KMS-11 (cell line): ENCODE measurements around the gene GRK5.

Experiments used
- H2AFZ ChIP-seq: fragments of 200-600 bp; sonication (generic); 2 replicates; pipeline ENCODE4 v1.6.1; 2016; ENCODE audit warnings: antibody characterized with exemption, mixed run types, low read depth
- H3K27ac ChIP-seq: fragments of 200-600 bp; sonication (generic); 2 replicates; pipeline ENCODE4 v1.6.1; 2016; ENCODE audit warnings: mild to moderate bottlenecking, mixed run types
- H3K27me3 ChIP-seq: fragments of 200-600 bp; sonication (generic); 2 replicates; pipeline ENCODE4 v1.6.1; 2017; ENCODE audit warnings: mild to moderate bottlenecking, low read depth, mixed run types, moderate library complexity; ENCODE audit not compliant: insufficient read depth
- H3K36me3 ChIP-seq: fragments of 200-600 bp; sonication (generic); 2 replicates; pipeline ENCODE4 v1.6.1; 2017; ENCODE audit warnings: mild to moderate bottlenecking, mixed run types; ENCODE audit not compliant: insufficient read depth
- H3K4me1 ChIP-seq: fragments of 200-600 bp; sonication (generic); 2 replicates; pipeline ENCODE4 v1.6.1; 2016; ENCODE audit warnings: mild to moderate bottlenecking, low read depth, mixed run types; ENCODE audit not compliant: poor library complexity, severe bottlenecking
- H3K4me2 ChIP-seq: fragments of 200-600 bp; sonication (generic); 2 replicates; pipeline ENCODE4 v1.7.0; 2016; ENCODE audit warnings: mild to moderate bottlenecking, mixed run types
- H3K4me3 ChIP-seq: fragments of 200-600 bp; sonication (generic); IDR thresholded peaks from 2 replicates; pipeline ENCODE4 v1.6.1; 2017; ENCODE audit warnings: low read depth, low read length, mixed read lengths; ENCODE audit not compliant: insufficient read depth
- H3K79me2 ChIP-seq: fragments of 200-600 bp; sonication (generic); 2 replicates; pipeline ENCODE4 v1.6.1; 2016; ENCODE audit warnings: low read depth, mixed run types; ENCODE audit not compliant: insufficient read depth
- H3K9ac ChIP-seq: fragments of 200-600 bp; sonication (generic); 2 replicates; pipeline ENCODE4 v1.6.1; 2016; ENCODE audit warnings: mild to moderate bottlenecking, mixed run types
- H4K20me1 ChIP-seq: fragments of 200-600 bp; sonication (generic); 2 replicates; pipeline ENCODE4 v1.6.1; 2016; ENCODE audit warnings: mild to moderate bottlenecking, mixed run types; ENCODE audit not compliant: insufficient read depth
- CTCF ChIP-seq: fragments of 200-600 bp; sonication (generic); conservative IDR thresholded peaks from 2 replicates; pipeline ENCODE4 v1.6.1; 2017; ENCODE audit warnings: low read depth, mild to moderate bottlenecking, antibody characterized with exemption, low read length, moderate library complexity, mixed read lengths

Gene GRK5

DNA sequence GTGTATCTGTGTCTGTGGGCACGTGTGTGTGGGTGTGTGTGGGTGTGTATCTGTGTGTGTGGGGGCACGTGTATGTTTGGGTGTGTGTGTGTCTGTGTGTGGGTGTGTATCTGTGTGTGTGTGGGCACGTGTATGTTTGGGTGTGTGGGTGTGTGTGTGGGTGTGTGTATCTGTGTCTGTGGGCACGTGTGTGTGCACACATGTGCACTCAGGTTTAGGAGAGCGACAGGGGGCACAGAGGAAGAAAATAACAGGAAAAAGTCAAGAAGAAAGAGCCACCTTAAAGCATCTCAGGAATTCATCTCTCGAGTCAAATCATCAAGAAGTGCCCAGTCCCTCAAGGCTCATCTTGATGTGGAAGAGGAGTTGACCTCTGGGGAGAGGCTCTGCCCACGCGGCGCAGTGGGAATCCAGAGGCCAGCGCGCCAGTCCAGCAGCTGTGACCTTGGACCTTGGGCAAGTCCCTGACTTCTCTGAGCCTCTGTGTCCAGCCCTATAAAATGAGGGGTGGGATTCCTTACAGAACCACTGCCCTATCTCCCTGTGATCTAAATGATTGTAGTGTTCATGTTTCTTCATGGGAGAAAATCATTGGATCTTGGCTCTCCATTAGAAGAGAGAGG is 187.4 kb downstream of the GRK5 start:
- no peak overlapping the region for H3K9ac ChIP-seq
- no peak for TF ChIP-seq CTCF
- no peak overlapping the region for H2AFZ ChIP-seq
- H3K4me2 ChIP-seq, result no peak overlapping the region
- no peaks in the 10 kb centered on the region for H4K20me1 ChIP-seq
- no peak overlapping the region for H3K27ac ChIP-seq
- no peaks in the 10 kb centered on the region for H3K79me2 ChIP-seq
- no peak overlapping the region for H3K4me3 ChIP-seq
- peaks cover 9% of the 10 kb centered on the region for H3K4me1 ChIP-seq
- H3K36me3 ChIP-seq, result no peaks in the 10 kb centered on the region
- no peaks in the 10 kb centered on the region for H3K27me3 ChIP-seq

DNA sequence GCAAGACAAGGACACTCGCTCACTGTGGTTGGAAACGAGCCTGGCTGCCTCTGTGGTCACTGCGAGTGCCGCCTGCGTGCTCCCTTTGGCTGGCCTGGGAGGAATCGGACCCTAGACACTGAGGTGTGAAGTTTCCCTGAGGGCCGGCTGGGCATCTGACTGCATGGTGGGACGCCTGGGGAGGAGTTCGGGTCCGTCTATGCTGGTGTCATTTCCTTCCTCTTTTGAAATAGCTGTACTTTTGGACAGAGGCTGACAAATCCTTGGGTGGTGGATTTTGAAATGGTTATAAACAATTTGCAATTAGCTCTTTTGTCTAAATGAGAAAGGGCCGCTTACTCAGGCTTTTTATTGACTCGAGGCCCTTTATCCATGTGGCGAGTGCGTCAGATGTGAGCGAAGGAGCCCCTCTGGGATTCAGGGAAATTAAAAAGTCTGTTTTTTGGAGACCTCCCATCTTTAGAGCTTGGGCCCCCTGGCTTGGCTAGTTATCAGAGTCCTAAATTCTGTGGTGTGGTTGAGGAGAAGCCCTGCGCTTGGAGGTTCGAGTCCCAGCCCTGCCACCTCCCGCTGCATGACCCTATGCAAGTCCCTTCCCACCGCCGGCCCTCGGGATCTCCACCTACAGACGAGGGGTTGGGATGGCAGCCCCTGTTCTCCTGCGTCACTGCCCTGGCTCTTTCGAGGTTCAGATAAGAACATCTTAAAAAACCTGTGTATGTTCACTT is 188.1 kb downstream of the GRK5 start:
- Histone ChIP-seq H3K27me3 (no peaks in the 10 kb centered on the region), H3K79me2 (no peaks in the 10 kb centered on the region), H3K27ac (no peak overlapping the region), H3K36me3 (no peaks in the 10 kb centered on the region), H2AFZ (no peak overlapping the region), H4K20me1 (no peaks in the 10 kb centered on the region), H3K4me2 (no peak overlapping the region), H3K4me3 (no peak overlapping the region), H3K4me1 (peaks cover 9% of the 10 kb centered on the region), H3K9ac (no peak overlapping the region)
- TF ChIP-seq CTCF, result no peak

GRCh38 chr10:119396008-119396708 is 188.8 kb downstream of the GRK5 start:
- peaks cover 9% of the 10 kb centered on the region for H3K4me1 ChIP-seq
- no peaks in the 10 kb centered on the region for H4K20me1 ChIP-seq
- H2AFZ ChIP-seq, result no peak overlapping the region
- TF ChIP-seq CTCF, result no peak
- no peak overlapping the region for H3K9ac ChIP-seq
- H3K79me2 ChIP-seq, result no peaks in the 10 kb centered on the region
- H3K4me2 ChIP-seq, result no peak overlapping the region
- no peaks in the 10 kb centered on the region for H3K36me3 ChIP-seq
- no peak overlapping the region for H3K27ac ChIP-seq
- no peak overlapping the region for H3K4me3 ChIP-seq
- H3K27me3 ChIP-seq, result no peaks in the 10 kb centered on the region

GRCh38 chr10:119396709-119397071 is 189.3 kb downstream of the GRK5 start:
- Histone ChIP-seq H3K27me3 (no peaks in the 10 kb centered on the region), H3K4me3 (no peak overlapping the region), H3K4me1 (peaks cover 9% of the 10 kb centered on the region), H3K36me3 (no peaks in the 10 kb centered on the region), H3K9ac (no peak overlapping the region), H2AFZ (no peak overlapping the region), H3K27ac (no peak overlapping the region), H3K79me2 (no peaks in the 10 kb centered on the region), H4K20me1 (no peaks in the 10 kb centered on the region), H3K4me2 (no peak overlapping the region)
- no peak for TF ChIP-seq CTCF
